ENCODE results near the gene ELP4.

- TF ChIP-seq, protein P1, sequence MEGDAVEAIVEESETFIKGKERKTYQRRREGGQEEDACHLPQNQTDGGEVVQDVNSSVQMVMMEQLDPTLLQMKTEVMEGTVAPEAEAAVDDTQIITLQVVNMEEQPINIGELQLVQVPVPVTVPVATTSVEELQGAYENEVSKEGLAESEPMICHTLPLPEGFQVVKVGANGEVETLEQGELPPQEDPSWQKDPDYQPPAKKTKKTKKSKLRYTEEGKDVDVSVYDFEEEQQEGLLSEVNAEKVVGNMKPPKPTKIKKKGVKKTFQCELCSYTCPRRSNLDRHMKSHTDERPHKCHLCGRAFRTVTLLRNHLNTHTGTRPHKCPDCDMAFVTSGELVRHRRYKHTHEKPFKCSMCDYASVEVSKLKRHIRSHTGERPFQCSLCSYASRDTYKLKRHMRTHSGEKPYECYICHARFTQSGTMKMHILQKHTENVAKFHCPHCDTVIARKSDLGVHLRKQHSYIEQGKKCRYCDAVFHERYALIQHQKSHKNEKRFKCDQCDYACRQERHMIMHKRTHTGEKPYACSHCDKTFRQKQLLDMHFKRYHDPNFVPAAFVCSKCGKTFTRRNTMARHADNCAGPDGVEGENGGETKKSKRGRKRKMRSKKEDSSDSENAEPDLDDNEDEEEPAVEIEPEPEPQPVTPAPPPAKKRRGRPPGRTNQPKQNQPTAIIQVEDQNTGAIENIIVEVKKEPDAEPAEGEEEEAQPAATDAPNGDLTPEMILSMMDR (IDR thresholded peaks at IDR 0.05 in 2 of 3, conservative IDR thresholded peaks at IDR 0.05 in 1 of 3; ENCODE audit: borderline replicate concordance in 1 of 3, insufficient read depth in 1 of 3, low read depth in 2 of 3, low read length in 2 of 3): no peak
- TF ChIP-seq MAX (IDR thresholded peaks at IDR 0.05): no peak
- no peak for TF ChIP-seq POLR2A (IDR thresholded peaks at IDR 0.05; ENCODE audit: borderline replicate concordance, extremely low read depth, insufficient read depth, insufficient read length)
- no peak for TF ChIP-seq ZBTB33 (IDR thresholded peaks at IDR 0.05; ENCODE audit: extremely low read depth, insufficient replicate concordance, low read length)
- TF ChIP-seq ZFX (IDR thresholded peaks at IDR 0.05): no peak
- no peak for TF ChIP-seq YY1 (IDR thresholded peaks at IDR 0.05; ENCODE audit: extremely low read depth, insufficient replicate concordance, low read depth, low read length)
- no peak for TF ChIP-seq POLR2AphosphoS5 (IDR thresholded peaks at IDR 0.05; ENCODE audit: low read depth, low read length)
Observed at GRCh38 chr11:31799435-31800397, 290.1 kb downstream of the ELP4 start.

Measured in HCT116 (cell line).